ENCODE results near the gene SLC26A11.

- TF ChIP-seq, protein P1, sequence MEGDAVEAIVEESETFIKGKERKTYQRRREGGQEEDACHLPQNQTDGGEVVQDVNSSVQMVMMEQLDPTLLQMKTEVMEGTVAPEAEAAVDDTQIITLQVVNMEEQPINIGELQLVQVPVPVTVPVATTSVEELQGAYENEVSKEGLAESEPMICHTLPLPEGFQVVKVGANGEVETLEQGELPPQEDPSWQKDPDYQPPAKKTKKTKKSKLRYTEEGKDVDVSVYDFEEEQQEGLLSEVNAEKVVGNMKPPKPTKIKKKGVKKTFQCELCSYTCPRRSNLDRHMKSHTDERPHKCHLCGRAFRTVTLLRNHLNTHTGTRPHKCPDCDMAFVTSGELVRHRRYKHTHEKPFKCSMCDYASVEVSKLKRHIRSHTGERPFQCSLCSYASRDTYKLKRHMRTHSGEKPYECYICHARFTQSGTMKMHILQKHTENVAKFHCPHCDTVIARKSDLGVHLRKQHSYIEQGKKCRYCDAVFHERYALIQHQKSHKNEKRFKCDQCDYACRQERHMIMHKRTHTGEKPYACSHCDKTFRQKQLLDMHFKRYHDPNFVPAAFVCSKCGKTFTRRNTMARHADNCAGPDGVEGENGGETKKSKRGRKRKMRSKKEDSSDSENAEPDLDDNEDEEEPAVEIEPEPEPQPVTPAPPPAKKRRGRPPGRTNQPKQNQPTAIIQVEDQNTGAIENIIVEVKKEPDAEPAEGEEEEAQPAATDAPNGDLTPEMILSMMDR (IDR thresholded peaks at IDR 0.05) = no peak
- TF ChIP-seq POLR2AphosphoS5 (IDR thresholded peaks at IDR 0.05) = no peak
Measured at GRCh38 chr17:80291260-80291659, 71.0 kb downstream of the SLC26A11 start.

All from esophagus muscularis mucosa (tissue), 3 donors.